ENCODE measurements around the gene MAMDC2. TPM values are rescaled to one million over a fixed set of nuclear protein-coding genes. Genes with fewer than 3 reads are reported as not detected.

MAMDC2 gene
- total and polyA plus RNA-seq, 9 donors: 24.6 to 96.6 (median 69.5) TPM

DNA sequence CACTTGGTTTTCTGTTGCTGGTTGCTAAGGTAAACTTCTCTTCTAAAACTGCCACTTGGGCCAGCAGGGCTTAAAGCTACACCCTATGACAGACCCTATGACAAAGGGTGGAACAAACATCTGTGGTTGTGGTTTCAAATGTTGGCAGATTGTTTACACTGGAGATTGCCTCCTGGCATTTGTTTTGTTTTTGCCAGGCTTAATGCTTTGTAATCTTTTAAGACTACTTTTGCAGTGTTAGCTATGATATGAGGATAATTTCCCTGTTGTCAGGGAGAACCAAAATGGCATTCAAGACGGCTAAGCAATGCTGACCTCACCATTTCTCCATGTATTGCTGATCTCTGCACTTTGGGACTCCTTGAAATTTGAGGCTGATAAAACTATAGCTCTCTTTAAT, 50.3 kb downstream of the MAMDC2 start:
- TF ChIP-seq POLR2A (IDR thresholded peaks at IDR 0.05) (no peak), EP300 (IDR thresholded peaks at IDR 0.05) (no peak)
- TF ChIP-seq, protein P1, sequence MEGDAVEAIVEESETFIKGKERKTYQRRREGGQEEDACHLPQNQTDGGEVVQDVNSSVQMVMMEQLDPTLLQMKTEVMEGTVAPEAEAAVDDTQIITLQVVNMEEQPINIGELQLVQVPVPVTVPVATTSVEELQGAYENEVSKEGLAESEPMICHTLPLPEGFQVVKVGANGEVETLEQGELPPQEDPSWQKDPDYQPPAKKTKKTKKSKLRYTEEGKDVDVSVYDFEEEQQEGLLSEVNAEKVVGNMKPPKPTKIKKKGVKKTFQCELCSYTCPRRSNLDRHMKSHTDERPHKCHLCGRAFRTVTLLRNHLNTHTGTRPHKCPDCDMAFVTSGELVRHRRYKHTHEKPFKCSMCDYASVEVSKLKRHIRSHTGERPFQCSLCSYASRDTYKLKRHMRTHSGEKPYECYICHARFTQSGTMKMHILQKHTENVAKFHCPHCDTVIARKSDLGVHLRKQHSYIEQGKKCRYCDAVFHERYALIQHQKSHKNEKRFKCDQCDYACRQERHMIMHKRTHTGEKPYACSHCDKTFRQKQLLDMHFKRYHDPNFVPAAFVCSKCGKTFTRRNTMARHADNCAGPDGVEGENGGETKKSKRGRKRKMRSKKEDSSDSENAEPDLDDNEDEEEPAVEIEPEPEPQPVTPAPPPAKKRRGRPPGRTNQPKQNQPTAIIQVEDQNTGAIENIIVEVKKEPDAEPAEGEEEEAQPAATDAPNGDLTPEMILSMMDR (IDR thresholded peaks at IDR 0.05): no peak
- WGBS, 3 donors: 17 to 29% (median 23%) methylated on average over 1 of the region's 1 CpG
- no peak overlapping the region for H3K4me3 ChIP-seq
- no peaks in the 10 kb centered on the region for H3K36me3 ChIP-seq
- peaks cover 4% of the 10 kb centered on the region for H3K4me1 ChIP-seq (ENCODE audit: insufficient read depth)
- no peaks in the 10 kb centered on the region for H3K9me3 ChIP-seq
- H3K27me3 ChIP-seq: no peaks in the 10 kb centered on the region
- DNase-seq: no peak
- intact Hi-C loops (cut with DNase I): loop anchor here in 1 of 4 donors (10.0 kb wide), 1 partner anchor 49 kb away; the partner anchor contains the start of gene MAMDC2
- no peak overlapping the region for H3K27ac ChIP-seq

DNA sequence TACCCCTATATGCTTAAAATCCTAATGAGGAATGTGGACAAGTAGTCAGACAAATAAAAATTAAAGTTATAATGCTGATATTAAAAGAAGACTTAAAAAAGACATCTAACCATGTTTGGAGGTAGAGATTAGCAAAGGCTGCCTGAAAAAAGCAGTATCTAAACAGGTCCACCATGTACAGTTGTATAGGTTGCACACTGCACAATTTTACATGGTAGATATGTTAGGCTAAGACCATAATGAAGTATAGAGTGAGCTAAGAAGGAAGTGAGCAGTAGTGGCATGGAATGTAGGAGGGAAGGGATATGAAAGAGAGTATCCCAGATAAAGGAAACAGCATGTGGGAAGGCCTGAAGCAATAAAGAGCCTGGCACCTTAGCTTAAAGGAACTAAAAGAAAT, 51.1 kb downstream of the MAMDC2 start:
- H3K27ac ChIP-seq: no peak overlapping the region
- H3K4me3 ChIP-seq: no peak overlapping the region
- H3K9me3 ChIP-seq: no peaks in the 10 kb centered on the region
- H3K27me3 ChIP-seq: no peaks in the 10 kb centered on the region
- DNase-seq: no peak
- intact Hi-C loops (cut with DNase I): loop anchor here in 1 of 4 donors (10.0 kb wide), 1 partner anchor 50 kb away; the partner anchor contains the start of gene MAMDC2
- H3K4me1 ChIP-seq (ENCODE audit: insufficient read depth): peaks cover 4% of the 10 kb centered on the region
- H3K36me3 ChIP-seq: no peaks in the 10 kb centered on the region
- TF ChIP-seq, protein P1 (IDR thresholded peaks at IDR 0.05): no peak
- TF ChIP-seq POLR2A (IDR thresholded peaks at IDR 0.05) (no peak), EP300 (IDR thresholded peaks at IDR 0.05) (no peak)

DNA sequence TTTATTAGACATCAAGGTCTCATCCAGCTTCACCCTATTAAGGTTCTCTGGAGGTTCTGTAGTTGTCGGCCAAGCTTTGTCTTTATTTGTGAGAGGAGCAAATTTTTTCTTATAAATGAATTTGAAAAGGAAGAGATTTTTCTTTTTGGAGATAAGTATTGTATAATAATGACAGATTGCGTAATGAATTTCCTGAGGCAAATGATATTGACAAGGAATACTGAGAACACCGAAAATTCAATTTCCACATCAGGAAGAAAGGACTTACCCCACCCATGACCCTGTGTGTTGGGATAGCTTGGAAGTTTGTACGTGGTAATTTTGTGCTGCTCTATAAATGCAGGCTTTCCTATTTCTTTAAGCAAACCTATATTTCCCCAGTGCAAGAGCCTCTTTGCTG, 53.5 kb downstream of the MAMDC2 start:
- no peaks in the 10 kb centered on the region for H3K9me3 ChIP-seq
- DNase-seq: no peak
- H3K36me3 ChIP-seq: no peaks in the 10 kb centered on the region
- no peak for TF ChIP-seq EP300 (IDR thresholded peaks at IDR 0.05)
- H3K4me3 ChIP-seq: no peak overlapping the region
- peaks cover 4% of the 10 kb centered on the region for H3K4me1 ChIP-seq (ENCODE audit: insufficient read depth)
- H3K27ac ChIP-seq: no peak overlapping the region
- no peaks in the 10 kb centered on the region for H3K27me3 ChIP-seq
- WGBS, 3 donors: 85 to 89% (median 89%) methylated on average over 4 of the region's 4 CpGs
- intact Hi-C loops (cut with DNase I): loop anchor here in 1 of 4 donors (10.0 kb wide), 1 partner anchor 52 kb away; the partner anchor contains the start of gene MAMDC2

DNA sequence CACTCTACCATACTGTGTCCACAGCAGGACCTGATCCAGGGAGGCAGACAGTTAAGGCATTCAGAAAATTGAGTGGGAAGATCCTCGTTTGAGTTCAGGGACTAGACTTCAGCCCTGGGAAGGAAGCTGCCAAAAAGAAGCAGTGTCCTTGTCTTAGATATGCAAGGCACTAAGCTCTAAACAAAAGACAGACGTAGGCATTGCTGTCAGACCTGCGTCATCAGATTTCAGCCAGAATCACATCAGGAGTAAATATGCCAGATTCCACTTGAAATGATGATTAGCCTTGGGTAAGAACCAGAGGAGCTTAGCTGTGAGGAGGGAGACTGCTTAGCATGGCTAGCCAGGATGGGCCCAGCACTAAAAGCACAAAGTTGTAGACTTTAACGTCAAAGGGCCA, 56.7 kb downstream of the MAMDC2 start:
- WGBS, 3 donors: 21 to 32% (median 25%) methylated on average over 4 of the region's 4 CpGs
- Histone ChIP-seq H3K27me3 (no peaks in the 10 kb centered on the region), H3K4me3 (no peak overlapping the region), H3K36me3 (no peaks in the 10 kb centered on the region), H3K27ac (peak overlapping the region in 1 of 2 donors; percentile 35), H3K4me1 (ENCODE audit: insufficient read depth) (no peaks in the 10 kb centered on the region), H3K9me3 (no peaks in the 10 kb centered on the region)
- TF ChIP-seq POLR2A (IDR thresholded peaks at IDR 0.05) (no peak), EP300 (IDR thresholded peaks at IDR 0.05) (peak; percentile 73)
- TF ChIP-seq, protein P1 (IDR thresholded peaks at IDR 0.05): no peak
- intact Hi-C loops (cut with DNase I): loop anchor here in 1 of 4 donors (10.0 kb wide), 1 partner anchor 56 kb away; the partner anchor contains the start of gene MAMDC2
- peak in 3 of 5 donors; percentile 33 to 67 (median 35) for DNase-seq

DNA sequence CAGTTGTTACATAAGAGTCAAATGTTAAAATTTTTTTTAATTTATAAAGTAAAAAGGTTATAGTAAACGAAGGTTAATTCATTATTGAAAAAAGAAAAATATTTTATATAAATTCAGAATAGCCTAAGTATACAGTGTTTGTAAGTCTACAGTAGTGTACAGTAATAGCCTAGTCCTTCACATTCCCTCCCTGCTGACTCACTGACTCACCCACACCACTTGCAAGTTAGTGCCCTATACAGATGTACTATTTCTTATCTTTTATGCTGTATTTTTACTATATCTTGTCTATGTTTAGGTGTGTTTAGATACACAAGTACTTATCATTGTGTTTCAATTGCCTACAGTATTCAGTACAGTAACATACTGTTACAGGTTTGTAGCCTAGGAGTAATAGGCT, 57.6 kb downstream of the MAMDC2 start:
- 87 to 94% (median 89%) methylated on average over 1 of the region's 1 CpG for WGBS, 3 donors
- H3K27me3 ChIP-seq: no peaks in the 10 kb centered on the region
- no peaks in the 10 kb centered on the region for H3K9me3 ChIP-seq
- no peaks in the 10 kb centered on the region for H3K4me1 ChIP-seq (ENCODE audit: insufficient read depth)
- H3K27ac ChIP-seq: no peak overlapping the region
- H3K36me3 ChIP-seq: no peaks in the 10 kb centered on the region
- intact Hi-C loops (cut with DNase I): loop anchor here in 1 of 4 donors (10.0 kb wide), 1 partner anchor 56 kb away; the partner anchor contains the start of gene MAMDC2
- no peak for DNase-seq
- H3K4me3 ChIP-seq: no peak overlapping the region
- TF ChIP-seq POLR2A (IDR thresholded peaks at IDR 0.05) (no peak), EP300 (IDR thresholded peaks at IDR 0.05) (no peak)
- TF ChIP-seq, protein P1 (IDR thresholded peaks at IDR 0.05): no peak

Data from ovary (tissue), 9 donors.